ENCODE data around the gene BMP15. TPM values are rescaled to one million over a fixed set of nuclear protein-coding genes. Genes with fewer than 3 reads are reported as not detected.

Gene BMP15
- total and polyA plus RNA-seq, 2 of the 13 experiments (the other 11 are each of a cell fraction or from before 2014, with no cell fraction given) = not detected

GRCh38 chrX:50913520-50913919 lies 3.0 kb downstream of the BMP15 start:
- intact Hi-C loops (cut with micrococcal nuclease; ENCODE audit: unreplicated experiment) (no loop called here), in situ Hi-C loops (cut with HindIII; ENCODE audit: extremely low pct_ligation_motif_present, low pct_unique_long_range_greater_than_20kb) (no loop called here)
- POLR2A ChIA-PET = no interaction called here
- BruUV-seq (replicated peaks) = no TSS peak
- Histone ChIP-seq H3K9me3 (ENCODE audit: low read length) (no peaks in the 10 kb centered on the region), H3K4me1 (ENCODE audit: insufficient read depth, low read length) (no peaks in the 10 kb centered on the region), H2AFZ (ENCODE audit: low read length) (no peak overlapping the region), H4K20me1 (ENCODE audit: insufficient read depth, low read length) (no peaks in the 10 kb centered on the region), H3K9ac (ENCODE audit: insufficient read depth, low read depth, low read length) (no peak overlapping the region), H3K4me3 (replicated peaks in 1 of 3; ENCODE audit: insufficient read depth in 1 of 3, low read depth in 2 of 3, low read length in 3 of 3) (no peak overlapping the region), H3K36me3 (replicated peaks in 1 of 2; ENCODE audit: control insufficient read depth in 1 of 2, insufficient read depth in 2 of 2, low read length in 2 of 2) (no peaks in the 10 kb centered on the region), H3K4me2 (ENCODE audit: low read depth, low read length) (no peak overlapping the region), H3K27ac (ENCODE audit: extremely low read length, insufficient read depth, low read length) (no peak overlapping the region), H3K79me2 (ENCODE audit: insufficient read depth, low read length) (no peaks in the 10 kb centered on the region), H3K27me3 (ENCODE audit: control insufficient read depth in 1 of 2, insufficient read depth in 2 of 2, low read length in 2 of 2) (no peaks in the 10 kb centered on the region; a peak in 1 of 5 replicates)
- CTCF ChIA-PET (ENCODE audit: low intra/inter-chr PET ratio, low total read pairs) = no interaction called here
- TF ChIP-seq AHDC1 (CRISPR knock-in tag; IDR thresholded peaks at IDR 0.05; ENCODE audit: borderline replicate concordance) (no peak), NAIF1 (CRISPR knock-in tag; IDR thresholded peaks at IDR 0.05; ENCODE audit: borderline replicate concordance) (no peak), ZNF350 (CRISPR knock-in tag; IDR thresholded peaks at IDR 0.05; ENCODE audit: borderline replicate concordance, low read depth) (no peak), RFXAP (CRISPR knock-in tag; IDR thresholded peaks at IDR 0.05; ENCODE audit: borderline replicate concordance) (no peak), ZNF230 (CRISPR knock-in tag; IDR thresholded peaks at IDR 0.05) (no peak), ZNF264 (CRISPR knock-in tag; IDR thresholded peaks at IDR 0.05) (no peak), CBX5 (CRISPR knock-in tag; IDR thresholded peaks at IDR 0.05; ENCODE audit: borderline replicate concordance) (no peak), ARNTL (CRISPR knock-in tag; IDR thresholded peaks at IDR 0.05) (no peak), CENPT (CRISPR knock-in tag; IDR thresholded peaks at IDR 0.05; ENCODE audit: low read depth) (no peak), RBM22 (optimal IDR thresholded peaks at IDR 0.05; ENCODE audit: low read length) (no peak), SP2 (CRISPR knock-in tag; IDR thresholded peaks at IDR 0.05) (no peak), IRX3 (CRISPR knock-in tag; IDR thresholded peaks at IDR 0.05; ENCODE audit: borderline replicate concordance, low read depth) (no peak), ZNF383 (CRISPR knock-in tag; IDR thresholded peaks at IDR 0.05; ENCODE audit: borderline replicate concordance) (no peak), NONO (IDR thresholded peaks at IDR 0.05) (no peak), NONO (CRISPR knock-in tag; conservative IDR thresholded peaks at IDR 0.05) (no peak), KDM5B (CRISPR knock-in tag; IDR thresholded peaks at IDR 0.05; ENCODE audit: borderline replicate concordance) (no peak)
- DNase-seq (ENCODE audit: low spot score) = no peak
- FAIRE-seq = no peak
- no peak for ATAC-seq
